ENCODE data around the gene TSGA10. TPM values are rescaled to one million over a fixed set of nuclear protein-coding genes. Genes with fewer than 3 reads are reported as not detected.
"Not testable (repeated sequence)": the region's sequence is repeated elsewhere in the genome, so short reads cannot be mapped to it uniquely, and the experiment has no call there.

The TSGA10 gene, protein sequence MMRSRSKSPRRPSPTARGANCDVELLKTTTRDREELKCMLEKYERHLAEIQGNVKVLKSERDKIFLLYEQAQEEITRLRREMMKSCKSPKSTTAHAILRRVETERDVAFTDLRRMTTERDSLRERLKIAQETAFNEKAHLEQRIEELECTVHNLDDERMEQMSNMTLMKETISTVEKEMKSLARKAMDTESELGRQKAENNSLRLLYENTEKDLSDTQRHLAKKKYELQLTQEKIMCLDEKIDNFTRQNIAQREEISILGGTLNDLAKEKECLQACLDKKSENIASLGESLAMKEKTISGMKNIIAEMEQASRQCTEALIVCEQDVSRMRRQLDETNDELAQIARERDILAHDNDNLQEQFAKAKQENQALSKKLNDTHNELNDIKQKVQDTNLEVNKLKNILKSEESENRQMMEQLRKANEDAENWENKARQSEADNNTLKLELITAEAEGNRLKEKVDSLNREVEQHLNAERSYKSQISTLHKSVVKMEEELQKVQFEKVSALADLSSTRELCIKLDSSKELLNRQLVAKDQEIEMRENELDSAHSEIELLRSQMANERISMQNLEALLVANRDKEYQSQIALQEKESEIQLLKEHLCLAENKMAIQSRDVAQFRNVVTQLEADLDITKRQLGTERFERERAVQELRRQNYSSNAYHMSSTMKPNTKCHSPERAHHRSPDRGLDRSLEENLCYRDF
- 10 to 100 TPM; 11.2 to 16.7 (median 12.5) TPM for polyA plus RNA-seq (ENCODE audit: insufficient read length in 4 of 4)

DNA sequence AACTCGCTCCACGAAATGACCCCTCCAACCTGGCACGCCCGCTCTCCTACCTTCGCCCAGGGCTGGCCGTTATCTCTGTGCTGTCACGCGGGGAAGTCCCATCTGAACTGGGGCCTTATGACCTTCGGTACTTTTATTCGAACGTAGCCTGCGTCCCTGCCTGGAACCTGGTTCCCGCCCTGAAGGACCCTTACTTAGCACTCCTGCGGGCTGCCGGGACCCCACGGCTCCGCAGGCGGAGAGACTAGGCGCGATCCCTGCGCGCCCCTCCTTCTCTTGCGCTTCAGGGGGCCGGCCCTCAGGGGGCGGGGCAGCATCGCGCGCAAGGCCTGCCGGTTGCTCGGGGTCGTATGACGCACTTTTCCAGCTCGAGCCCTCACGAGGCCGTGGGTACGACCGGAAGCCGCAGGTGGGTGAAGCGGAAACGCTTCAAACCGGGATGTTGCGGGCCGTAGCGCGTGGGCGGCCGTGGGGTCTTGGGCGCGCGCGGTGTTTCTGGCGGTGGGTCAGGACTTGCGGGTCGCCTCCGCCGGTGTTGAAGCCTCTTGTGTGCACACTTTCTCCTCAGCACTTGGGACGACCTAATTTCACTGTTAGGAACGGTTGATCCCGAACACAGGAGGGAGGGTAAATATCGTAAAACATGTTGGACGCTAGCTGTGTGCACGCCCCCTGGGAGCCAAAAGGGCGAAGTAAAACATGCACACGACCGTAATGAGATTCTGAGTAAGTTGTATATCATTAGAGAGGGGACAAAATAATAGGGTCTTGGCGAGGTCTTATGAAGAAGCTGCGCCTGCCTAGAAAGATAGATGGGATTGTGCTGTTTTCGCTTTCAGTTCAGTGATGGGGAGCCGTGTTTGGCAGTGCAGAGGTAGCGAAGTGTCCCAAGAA, at the start of gene TSGA10, which contains the start of gene LIPT1:
TSGA10 (minus strand) TSS at position 300 of the 894 bp plus-strand sequence. CDS start 45,503 bp downstream, outside the sequence.
LIPT1 (plus strand) TSS at position 325 of the 894 bp plus-strand sequence. CDS start 6,991 bp downstream, outside the sequence.
- DNase-seq (ENCODE audit: low read depth in 4 of 4, low spot score in 3 of 4): peak; percentile 84 to 87 (median 84)

- DNase-seq (ENCODE audit: low read depth in 4 of 4, low spot score in 3 of 4): no peak
These were observed 47.4 kb upstream of the TSGA10 start for GRCh38 chr2:99201959-99202678.

- DNase-seq (ENCODE audit: low read depth in 4 of 4, low spot score in 3 of 4): no peak
These were observed 45.5 kb upstream of the TSGA10 start for GRCh38 chr2:99200076-99200800.

- no peak for DNase-seq (ENCODE audit: low read depth in 4 of 4, low spot score in 3 of 4)
These were observed 43.5 kb upstream of the TSGA10 start for GRCh38 chr2:99198103-99198841.

GRCh38 chr2:99192364-99192763, 37.6 kb upstream of the TSGA10 start:
- DNase-seq (ENCODE audit: low read depth in 4 of 4, low spot score in 3 of 4): not testable (repeated sequence)

GRCh38 chr2:99190548-99190947, 35.8 kb upstream of the TSGA10 start:
- no peak for DNase-seq (ENCODE audit: low read depth in 4 of 4, low spot score in 3 of 4)

- no peak for DNase-seq (ENCODE audit: low read depth in 4 of 4, low spot score in 3 of 4)
These were observed 33.6 kb upstream of the TSGA10 start for GRCh38 chr2:99188357-99188756.

GRCh38 chr2:99187011-99187410, 32.3 kb upstream of the TSGA10 start:
- no peak for DNase-seq (ENCODE audit: low read depth in 4 of 4, low spot score in 3 of 4)

DNA sequence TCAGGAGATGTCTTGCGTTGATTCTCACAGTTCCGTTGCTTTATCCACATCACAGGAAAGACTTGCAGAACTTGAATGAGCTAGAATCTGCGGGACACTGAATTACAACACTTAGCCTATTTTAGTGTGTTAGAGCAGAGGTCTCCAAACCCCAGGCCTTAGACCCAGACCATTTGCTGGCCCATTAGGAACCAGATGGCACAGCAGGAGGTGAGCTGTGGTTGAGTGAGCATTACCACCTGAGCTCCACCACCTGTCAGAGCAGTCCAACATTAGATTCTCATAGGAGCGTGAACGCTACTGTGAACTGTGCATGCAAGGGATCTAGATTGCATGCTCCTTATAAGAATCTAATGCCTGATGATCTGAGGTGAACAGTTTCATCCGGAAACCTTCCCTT, 30.1 kb upstream of the TSGA10 start:
- no peak for DNase-seq (ENCODE audit: low read depth in 4 of 4, low spot score in 3 of 4)

GRCh38 chr2:99183025-99183424, 28.3 kb upstream of the TSGA10 start:
- no peak for DNase-seq (ENCODE audit: low read depth in 4 of 4, low spot score in 3 of 4)

DNA sequence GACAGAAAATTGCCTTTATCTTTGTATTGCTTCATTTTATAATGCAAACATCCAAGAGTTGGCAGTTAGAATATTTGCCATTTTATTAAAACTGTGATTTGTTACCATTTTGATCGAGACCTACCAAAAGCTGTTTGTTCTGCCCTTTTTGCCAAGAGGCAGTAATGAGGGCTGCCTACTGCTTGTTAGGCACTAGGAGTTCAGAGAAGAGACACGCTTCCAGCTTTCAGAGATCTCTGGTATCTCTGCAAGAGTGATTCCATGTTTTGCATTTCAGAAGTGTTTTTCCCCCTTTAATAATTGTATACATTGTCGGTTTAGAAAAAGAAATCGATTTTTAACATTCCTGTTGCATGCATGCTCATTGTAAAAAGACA, 26.9 kb upstream of the TSGA10 start:
- no peak for DNase-seq (ENCODE audit: low read depth in 4 of 4, low spot score in 3 of 4)

DNA sequence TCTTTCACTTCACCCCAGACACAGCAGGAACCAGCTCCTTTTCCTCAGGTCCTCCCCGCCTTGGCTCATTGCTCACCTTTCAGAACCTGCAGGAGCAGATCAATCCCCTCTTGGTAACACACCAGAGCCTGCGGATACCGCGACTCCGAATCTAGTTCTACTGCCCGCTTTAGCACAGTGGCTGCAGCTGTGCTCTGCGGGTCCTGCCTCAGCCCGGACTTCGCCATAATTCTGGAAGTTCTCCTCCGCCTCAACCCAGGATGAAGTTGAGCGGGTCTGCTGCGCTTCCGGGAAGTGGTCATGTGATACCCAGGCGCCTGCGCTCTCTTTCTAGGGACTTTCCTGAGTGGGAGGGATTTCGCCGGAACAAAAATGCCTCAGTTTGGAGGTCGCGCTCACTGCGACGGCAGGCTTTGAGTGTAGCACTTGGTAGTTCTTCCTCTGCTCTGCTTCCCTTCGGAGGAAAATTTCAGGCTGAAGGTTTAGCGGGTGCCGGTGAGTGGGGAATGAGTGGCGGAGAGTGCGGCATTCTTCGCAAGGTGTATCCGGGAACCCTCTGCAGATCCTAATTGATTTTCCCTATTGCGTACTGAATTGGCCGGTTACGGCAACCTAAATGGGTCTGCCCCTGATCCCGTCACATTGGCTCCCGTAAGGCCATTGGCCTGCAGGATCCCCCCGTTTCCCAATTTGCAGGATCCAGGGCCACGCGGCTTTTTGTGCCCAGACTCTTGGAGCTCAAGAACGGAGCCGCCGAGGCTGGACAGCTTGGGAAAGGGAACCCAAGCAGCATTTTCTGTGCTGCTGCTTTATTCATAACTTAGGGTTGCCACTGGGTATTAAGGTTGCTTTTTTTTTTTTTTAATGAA, 26.2 kb upstream of the TSGA10 start, which contains the start of the genes MITD1 and MRPL30:
MITD1 (minus strand) TSS at position 304 of the 869 bp plus-strand sequence; CDS start at position 227, 77 bp downstream.
MRPL30 (plus strand) TSS at position 430 of the 869 bp plus-strand sequence. CDS start 5,020 bp downstream, outside the sequence.
- DNase-seq (ENCODE audit: low read depth in 4 of 4, low spot score in 3 of 4): peak; percentile 88 to 94 (median 93)

- no peak for DNase-seq (ENCODE audit: low read depth in 4 of 4, low spot score in 3 of 4)
These were observed 16.8 kb upstream of the TSGA10 start for GRCh38 chr2:99171377-99172140.

DNA sequence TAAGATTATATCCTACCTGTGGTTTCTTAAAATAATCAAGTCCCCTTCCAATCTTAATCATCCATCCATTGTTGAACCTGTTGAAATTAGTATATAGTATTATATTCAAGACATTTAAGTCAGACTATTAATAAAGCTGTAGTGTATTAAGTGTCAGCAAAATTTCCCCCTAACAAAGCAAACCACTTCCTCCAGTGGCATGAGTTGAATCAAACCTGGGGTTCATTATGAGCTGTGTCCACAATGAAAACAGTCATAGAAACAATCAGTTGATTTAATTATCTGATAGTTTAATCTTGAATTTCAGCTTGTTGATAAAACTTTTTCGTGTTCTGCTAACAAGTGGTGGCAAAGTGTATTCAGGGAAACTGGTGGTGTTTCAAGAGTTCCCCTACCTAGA, 14.8 kb upstream of the TSGA10 start:
- DNase-seq (ENCODE audit: low read depth in 4 of 4, low spot score in 3 of 4): no peak

- DNase-seq (ENCODE audit: low read depth in 4 of 4, low spot score in 3 of 4): no peak
These were observed 11.5 kb upstream of the TSGA10 start for GRCh38 chr2:99166218-99166617.

GRCh38 chr2:99159594-99159993, 4.9 kb upstream of the TSGA10 start:
- no peak for DNase-seq (ENCODE audit: low read depth in 4 of 4, low spot score in 3 of 4)

GRCh38 chr2:99158599-99158998, 3.9 kb upstream of the TSGA10 start:
- no peak for DNase-seq (ENCODE audit: low read depth in 4 of 4, low spot score in 3 of 4)
